ENCODE results near the gene FSD2.

The FSD2 gene

DNA sequence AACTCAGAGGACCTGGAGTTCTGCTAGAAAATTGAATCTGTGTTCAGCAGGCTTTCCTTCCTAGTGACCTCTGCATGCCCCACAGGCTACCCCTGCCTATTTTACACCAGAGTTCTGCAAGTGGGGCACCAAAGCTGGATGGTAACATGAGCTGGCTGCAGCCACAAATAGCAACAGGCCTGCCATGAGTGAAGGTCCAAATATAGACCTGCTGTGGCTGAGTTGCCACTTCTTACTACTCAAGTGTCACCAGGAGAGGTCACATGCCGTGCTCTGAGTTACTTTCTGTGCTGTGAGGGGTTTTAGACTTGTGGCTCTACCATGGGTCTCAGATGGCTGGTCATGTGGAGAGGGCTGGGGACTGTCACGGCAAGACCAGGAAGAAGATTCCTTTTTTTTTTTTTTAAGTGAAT lies at the start of gene FSD2:
TSS of gene FSD2 (minus strand) at position 76 of the 413 bp plus-strand sequence. CDS start 18,679 bp downstream, outside the sequence.
- no peak for DNase-seq

DNA sequence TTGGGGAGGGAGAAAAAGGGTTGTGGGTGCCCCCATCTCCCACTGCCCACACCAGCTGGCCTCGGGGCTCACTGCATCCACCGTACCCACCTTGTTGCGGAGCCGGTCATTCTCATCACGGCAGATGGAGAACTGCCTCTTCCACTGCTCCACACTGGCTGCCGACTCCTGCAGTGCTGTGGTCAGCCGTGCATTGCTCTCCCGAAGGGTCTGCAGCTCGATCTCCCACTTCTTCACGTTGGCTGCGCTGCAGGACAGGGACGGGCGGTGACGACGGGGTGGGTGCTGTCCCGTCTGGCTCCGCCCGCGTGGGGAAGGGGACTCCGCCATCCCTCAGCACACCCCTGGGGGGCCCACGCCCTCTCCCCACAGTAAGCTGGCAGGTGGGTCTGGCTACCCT lies 48.7 kb upstream of the FSD2 start:
- DNase-seq = no peak

GRCh38 chr15:82852941-82853561 lies 47.2 kb upstream of the FSD2 start:
- DNase-seq = no peak

DNA sequence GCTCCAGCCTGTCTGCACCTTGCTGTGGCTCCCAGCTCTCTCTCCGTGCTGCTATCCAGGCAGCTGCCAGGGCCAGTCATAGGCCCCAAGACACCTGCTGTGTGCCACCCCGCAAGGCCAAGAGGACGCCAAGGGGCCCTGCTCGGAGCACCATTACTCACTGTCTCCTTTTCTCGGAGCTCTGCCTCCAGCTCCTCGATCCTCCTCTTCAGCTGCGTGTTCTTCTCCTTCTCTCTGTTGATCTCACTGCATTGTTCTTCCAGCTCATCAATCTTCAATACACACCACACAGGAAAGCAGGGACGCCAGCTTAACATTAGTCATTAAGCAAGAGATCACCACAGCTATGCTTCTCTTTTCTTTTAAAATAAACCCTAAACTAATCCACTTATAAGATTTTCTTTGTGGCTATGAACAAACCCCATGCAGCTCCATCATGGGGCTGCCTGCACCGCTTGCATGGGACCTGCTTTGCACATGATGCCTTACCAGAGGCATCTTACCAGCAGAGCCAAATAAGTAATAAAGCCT lies 46.2 kb upstream of the FSD2 start:
- no peak for DNase-seq

DNA sequence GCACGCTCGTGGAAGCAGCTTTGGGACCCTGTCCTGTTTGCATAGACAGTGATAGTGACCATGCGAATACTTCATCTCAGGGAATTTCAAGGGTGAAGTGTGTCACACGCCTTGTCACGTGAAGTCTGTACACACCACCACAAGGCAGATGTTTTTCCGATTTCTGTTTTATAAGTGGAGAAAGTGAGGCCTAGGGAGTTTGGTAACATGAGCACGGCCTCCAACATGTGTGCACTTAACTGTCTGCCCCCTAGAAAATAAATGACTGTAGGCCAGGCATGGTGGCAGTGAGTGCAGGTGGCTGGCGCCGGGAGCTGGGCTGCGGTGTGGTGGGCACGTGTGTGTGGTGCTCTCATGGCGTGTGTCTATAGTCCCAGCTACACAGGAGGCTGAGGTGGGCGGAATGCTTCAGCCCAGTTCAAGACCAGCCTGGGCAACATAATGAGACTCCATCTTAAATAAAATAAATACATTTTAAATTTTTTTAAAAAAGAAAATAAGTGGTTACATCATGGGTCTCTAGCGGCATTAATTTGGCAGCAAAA lies 45.5 kb upstream of the FSD2 start:
- no peak for DNase-seq

DNA sequence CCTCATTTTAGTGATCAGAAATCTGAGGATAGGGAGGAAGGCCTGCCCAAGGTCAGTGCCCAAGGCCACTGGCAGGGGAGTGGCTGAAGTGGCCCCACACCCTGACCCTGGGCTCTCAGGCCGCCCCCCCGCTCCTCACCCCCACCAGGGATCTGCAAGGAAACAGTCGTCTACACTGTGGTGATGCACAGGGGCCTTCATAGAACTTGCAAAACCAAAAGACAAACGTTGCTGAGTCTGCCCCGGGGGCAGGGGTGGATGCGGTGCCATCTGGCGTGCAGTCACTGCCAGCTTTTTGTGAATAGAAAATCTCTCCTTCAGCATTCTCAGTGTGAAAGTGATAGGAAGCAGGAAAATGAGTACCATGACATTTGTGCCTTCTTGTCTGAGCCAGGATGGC lies 44.9 kb upstream of the FSD2 start:
- no peak for DNase-seq

DNA sequence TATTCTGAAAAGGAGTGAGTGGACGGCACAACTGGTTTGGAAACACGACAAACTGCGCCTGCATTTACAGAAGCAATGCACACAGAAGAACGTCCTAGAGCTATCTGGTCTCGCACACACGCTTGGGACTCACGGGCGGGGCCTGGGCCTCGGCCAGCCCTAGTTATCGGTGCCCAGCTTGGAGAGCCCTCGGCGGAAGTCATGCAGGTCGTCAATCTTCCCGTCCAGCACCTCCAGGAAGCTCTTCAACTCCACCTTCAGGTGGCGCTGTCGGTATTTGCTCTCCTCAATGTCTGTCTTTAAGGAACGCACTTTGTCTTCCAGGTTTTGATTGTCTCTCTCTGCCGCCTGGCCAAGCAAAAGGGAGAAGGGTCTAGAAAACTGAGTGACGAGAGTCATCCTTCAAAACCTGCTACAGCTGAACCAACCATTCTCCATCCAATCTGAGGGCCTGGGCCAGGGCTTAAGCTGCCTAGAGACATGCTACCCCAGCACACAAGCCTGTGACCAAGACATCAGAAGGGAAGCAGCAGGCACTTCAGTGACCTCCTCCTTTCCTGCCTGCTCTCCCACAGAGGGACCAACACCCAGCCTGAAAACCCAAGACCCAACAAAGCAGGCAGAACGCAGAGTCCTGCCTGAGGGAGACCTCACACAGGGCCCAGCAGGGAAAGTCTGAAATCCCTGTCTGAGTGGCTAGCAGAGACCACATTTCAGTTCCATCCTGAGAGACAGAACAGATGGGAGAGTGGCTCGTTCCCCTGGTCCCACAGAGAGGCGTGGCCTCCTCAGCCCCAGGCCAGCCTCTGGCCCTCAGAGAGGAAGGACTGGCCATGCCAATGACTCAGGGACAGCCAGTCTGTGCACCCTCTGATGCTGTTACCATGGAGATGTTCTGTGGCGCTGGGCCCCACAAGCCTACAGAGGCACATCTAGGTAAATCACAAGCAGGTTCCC lies 44.0 kb upstream of the FSD2 start:
- DNase-seq = peak in 2 of 4 experiments; percentile 9 to 13

GRCh38 chr15:82848241-82848993 lies 42.5 kb upstream of the FSD2 start:
- DNase-seq = no peak

DNA sequence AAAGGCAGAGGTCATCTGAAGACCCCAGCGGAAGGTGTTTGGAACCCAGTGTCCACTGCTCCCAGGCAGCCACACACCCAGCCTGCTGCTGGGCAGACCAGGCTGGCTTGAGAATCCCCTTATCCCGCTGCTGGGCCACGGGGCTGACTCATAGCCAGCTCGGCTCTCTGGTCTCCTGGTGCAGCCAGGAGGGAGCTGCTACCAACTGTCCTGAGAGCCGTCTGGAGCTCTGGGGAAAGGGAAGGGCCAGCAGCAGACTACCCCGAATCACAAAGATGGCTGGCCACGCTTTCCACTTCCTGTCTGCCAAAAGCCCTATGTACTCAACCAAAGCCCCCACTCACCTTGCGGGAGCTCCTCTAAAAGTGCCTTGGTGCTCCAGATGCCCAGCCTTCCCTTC lies 41.8 kb upstream of the FSD2 start:
- no peak for DNase-seq

DNA sequence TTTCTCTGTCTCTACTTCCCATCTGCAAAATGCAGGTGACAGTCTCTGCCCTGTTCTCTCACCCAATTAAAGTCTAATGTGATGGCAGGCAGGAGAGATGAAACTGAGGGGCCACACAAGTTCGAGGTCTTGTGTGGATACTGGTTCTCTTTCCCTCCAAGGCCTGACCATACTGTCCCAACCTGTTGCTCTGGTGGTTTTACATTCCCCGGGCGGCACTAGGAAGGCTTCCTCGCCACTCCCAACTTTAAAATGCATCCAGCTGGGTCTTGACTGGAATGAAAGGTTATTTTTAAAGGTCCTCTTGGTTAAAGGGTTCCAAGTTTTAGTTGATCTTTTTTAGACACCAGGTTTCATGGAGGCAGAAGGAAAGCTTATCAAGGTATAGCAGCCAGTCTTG lies 40.8 kb upstream of the FSD2 start:
- no peak for DNase-seq

DNA sequence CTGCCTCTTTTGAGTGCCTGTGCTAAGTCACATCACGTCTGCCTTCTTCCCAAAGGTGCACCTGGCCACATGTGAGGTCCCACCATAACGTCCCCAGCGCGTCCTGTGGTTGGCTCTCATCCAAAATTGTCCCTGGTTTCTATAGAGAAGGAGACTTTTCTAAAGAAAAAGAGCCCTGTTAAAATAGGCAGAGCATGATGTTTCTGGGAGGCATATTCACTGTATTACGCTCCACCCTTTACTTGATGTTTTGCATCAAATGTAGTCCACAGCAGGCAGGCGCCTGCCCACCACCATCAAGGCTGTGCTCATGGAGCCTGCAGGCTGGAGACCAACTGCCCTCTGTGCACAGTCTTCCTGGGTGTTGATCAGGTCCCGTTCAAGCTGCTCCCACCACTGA lies 39.8 kb upstream of the FSD2 start:
- DNase-seq = no peak

DNA sequence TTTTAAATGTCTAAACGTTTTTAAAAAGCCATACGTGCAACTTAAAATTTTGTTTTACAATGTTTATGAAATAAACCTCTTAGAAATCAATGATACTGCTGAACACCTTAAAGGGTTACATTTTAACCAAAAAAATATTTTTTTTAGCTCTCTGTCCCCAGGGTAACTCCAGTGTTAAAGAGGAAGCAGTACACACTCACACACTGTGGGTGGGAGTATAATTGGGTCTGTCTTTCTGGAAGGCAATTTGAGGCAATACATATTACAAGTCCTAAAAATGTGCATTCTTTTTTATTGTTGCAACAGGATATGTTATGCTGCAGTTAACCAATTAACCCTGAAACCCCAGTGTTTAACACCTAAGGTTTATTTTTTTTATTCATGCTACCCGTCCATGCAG lies 37.7 kb upstream of the FSD2 start:
- DNase-seq = no peak

GRCh38 chr15:82840166-82840565 lies 34.3 kb upstream of the FSD2 start:
- no peak for DNase-seq

DNA sequence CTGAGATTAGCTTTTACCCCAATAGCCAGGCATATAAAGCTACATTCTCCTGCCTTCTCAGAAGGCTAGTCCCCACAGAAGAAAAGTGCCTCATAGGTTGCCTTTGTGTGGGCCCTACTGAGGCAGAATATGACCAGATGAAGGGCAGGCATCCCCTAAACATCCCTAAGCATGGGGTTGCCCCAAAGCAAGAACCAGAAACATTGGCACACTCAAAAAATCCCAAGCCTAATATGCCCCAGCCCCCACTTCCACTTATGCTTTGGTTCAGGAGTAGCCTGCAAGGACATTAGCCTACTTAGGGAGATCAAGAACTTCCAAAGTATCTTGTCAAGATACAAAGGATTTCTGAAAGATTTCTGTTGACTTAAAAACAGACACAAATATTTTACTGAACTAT lies 33.3 kb upstream of the FSD2 start:
- no peak for DNase-seq

DNA sequence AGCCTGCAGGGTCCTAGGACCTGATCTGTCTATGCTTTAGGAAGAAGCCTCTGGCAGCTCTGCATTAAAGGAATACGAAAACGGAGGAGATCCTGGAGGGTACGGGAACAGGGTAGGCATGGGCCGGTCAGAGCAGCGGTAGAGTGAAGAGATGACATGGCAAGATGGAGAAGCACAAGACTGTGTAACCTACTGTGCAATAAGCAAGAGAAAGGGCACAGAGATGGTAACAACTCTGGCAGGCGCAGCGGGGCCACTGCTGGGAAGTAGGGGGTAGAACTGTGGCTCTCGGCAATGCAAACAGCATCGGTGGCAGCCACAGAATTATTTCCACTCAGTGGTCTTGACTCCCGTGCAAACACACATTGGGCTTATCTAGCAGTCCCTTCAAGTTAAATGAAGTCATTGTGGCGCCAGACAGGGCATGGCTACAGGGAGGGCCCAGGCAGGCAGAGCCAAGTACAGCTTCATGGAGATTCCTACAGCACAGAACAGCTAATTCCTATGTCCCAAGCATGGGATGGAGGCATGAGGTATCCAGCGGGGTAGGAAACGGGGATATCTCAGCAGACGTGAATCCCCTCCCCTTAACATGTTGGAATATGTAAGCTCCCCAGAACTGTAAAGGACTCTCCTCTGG lies 32.3 kb upstream of the FSD2 start:
- no peak for DNase-seq

- no peak for DNase-seq
These were observed 29.6 kb upstream of the FSD2 start for GRCh38 chr15:82835391-82835917.

GRCh38 chr15:82833362-82833682 lies 27.5 kb upstream of the FSD2 start:
- DNase-seq = no peak

DNA sequence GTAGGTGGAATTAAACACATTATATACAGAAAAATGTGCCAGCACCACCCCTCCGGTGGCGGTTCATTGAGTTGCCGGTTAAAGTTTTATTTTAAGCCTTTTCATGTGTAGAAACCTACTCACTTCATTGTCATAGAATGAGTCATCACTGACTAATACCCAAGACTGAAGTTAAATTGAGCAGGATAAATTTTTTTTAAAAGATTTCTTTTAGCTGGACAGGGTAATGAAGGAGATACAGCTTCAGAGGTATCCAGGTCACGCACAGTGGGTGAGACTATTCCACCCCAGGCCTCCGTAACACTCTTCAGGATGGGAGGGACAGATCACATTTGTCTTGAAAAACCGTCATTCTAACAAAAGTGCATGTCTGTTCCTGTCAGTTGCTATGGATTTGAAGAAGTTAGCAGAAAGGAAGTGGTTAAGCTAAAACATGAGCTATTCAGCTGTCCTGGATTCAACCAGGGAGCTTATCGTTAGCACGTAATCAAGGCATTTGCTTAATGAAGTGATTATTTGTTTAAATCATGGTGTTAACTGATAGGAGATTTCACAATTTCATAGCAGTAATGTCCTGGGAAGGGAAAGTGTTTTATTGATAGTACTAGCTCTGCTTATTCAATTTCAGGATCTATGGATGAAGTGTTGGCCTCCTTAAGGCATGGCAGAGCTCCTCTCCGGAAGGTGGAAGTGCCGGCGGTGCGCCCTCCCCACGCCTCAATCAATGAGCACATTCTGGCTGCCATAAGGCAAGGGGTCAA lies 26.9 kb upstream of the FSD2 start:
- DNase-seq = no peak

DNA sequence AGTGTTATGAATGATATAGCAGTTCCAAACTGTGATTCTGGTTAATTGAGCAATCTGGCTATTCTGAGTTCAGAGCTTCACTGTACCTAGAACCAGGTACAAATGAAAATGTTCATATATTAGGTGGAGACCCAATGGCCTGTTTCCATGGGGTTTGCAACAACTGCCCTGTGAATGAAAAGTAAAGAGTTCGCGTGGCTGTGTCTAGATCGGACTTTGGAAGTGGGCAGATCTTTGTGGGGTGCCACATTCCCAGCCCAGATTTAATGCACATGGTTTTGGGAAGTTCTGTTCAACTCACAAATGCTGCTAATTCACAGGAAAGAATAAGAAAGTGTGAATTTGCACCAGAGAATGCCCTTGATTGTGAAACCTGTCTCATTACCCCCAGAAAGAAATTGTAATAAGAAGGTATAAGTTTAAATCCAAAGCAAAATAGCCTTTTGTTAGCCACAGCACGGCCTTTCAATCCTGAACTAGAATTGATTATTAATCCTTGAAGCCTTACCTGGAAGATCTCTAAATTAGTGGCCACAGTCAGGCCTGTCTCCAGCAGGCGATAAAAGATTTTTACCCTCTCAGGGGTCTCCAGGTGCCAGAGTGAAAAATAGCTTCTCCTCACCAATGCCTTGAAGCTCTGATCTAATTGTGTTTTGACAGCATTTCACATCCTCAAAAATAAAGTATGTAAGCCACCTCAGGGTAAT lies 26.2 kb upstream of the FSD2 start:
- DNase-seq = no peak

GRCh38 chr15:82830427-82831173 lies 24.7 kb upstream of the FSD2 start:
- no peak for DNase-seq

Data from activated naive CD4-positive, alpha-beta T cell (primary cell).